C4-2B (cell line): ENCODE data around the gene SOX6.
A peak's percentile ranks its signal among the peaks of the same experiment; 100 is the strongest.

Source experiments
- H3K27ac ChIP-seq: fragments of 450-650 bp; 2 replicates; pipeline ENCODE4 v1.5.1; 2017
- CTCF ChIP-seq: fragments of 450-650 bp; conservative IDR thresholded peaks from 2 replicates; pipeline ENCODE4 v1.5.1; 2017; ENCODE audit warnings: mild to moderate bottlenecking
- ZFX ChIP-seq: fragments of 450-650 bp; IDR thresholded peaks from 2 replicates; pipeline ENCODE4 v1.6.1; 2017

SOX6 gene

DNA sequence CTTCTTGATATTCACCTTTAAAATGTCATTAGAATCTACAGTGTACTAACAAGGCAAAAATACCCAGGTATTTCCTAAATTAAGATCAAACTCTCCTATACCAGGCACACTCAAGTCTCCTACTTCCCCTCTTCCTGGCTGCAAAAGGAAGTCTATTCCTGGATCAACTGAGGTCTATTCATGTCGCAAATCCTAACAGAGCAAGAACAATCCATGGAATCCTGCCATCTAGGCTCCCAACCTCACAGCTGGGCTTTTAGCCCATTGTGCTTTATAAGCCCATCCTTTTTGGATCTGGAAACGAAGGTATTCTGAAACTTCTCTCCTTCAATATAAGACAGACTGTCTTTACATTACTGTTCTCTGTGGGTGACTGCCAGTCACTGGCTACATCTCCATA lies 161.8 kb downstream of the SOX6 start:
- no peak overlapping the region for H3K27ac ChIP-seq

GRCh38 chr11:16193897-16194381 lies 162.4 kb downstream of the SOX6 start:
- TF ChIP-seq ZFX (no peak), CTCF (no peak)
- no peak overlapping the region for H3K27ac ChIP-seq

More for the DNA sequence above, 161.8 kb downstream of the SOX6 start:
- no peak for TF ChIP-seq CTCF
- no peak for TF ChIP-seq ZFX

GRCh38 chr11:16191868-16192240 lies 164.5 kb downstream of the SOX6 start:
- H3K27ac ChIP-seq: no peak overlapping the region
- TF ChIP-seq ZFX (no peak), CTCF (no peak; the same call in 1 of the 2 replicates)

DNA sequence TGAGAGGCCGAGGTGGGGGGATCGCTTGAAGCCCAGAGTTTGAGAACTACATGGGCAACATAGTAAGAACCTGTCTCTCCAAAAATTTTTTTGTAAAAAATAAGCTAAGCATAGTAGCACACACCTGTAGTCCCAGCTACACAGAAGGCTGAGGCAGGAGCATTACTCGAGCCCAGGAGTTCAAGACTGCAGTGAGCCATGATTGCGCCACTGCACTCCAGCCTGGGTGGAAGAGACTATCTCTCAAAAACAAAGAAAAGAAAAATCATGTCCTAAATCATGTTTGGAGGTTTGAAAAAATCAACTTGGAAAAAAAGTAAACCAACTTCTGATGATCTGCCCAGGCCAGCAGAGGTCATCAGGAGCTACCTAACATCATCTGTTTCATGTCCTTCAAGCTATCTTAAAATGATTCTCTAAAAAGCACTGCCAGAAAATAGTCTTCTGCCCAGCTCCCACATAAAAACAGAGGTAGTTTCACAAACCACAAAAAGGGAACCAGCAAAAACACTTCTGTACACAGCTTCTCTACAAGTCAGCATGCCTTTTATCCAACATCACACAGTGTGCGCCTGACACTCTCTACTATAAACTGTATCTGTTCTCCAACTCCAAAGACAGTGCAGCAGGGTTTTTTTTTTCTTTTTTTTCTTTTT lies 165.0 kb downstream of the SOX6 start:
- TF ChIP-seq ZFX: no peak
- TF ChIP-seq CTCF: peak; percentile 23
- H3K27ac ChIP-seq: no peak overlapping the region

DNA sequence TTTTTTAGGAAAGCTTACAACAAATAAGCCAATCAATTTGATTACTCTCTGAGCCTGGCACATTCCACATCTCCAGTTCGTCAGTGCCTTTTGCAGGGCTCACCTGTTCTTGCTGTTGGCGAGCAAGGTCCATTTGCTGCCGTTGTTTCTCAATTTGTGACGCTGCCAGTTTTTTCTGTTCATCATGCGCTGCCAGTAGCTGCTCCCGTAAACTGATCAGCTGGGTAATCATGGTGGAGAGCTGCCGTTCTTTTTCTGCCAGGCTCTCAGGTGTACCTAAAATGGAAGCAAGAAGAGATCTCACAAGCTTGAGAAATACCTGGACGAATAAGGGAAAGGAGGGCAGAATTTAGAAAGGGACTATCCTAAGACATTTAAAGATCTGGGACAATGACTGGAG lies 169.7 kb downstream of the SOX6 start:
- H3K27ac ChIP-seq: no peak overlapping the region
- no peak for TF ChIP-seq CTCF
- TF ChIP-seq ZFX: no peak

DNA sequence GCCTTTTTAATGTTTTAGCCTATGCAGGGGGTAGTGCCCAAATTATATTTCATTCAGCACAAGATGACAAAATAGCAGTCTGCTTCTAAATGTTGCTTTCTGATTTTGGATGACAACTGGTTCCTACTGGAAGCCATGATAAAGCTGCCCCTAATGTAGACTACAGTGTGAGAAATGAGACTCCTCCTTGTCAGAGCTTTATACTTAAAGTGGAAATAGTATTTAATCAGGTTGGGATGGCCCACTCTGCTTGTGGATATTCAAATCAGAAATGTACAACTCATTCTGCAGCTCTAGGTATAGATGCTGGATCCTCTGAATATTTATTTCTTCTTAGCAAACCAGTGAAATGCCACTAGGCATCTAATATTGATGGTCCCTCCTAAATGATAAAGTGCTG lies 171.3 kb downstream of the SOX6 start:
- no peak overlapping the region for H3K27ac ChIP-seq
- TF ChIP-seq ZFX: no peak
- no peak for TF ChIP-seq CTCF

GRCh38 chr11:16184588-16184987 lies 171.8 kb downstream of the SOX6 start:
- no peak overlapping the region for H3K27ac ChIP-seq

More at GRCh38 chr11:16184588-16184987, 171.8 kb downstream of the SOX6 start:
- TF ChIP-seq CTCF (no peak), ZFX (no peak)
